ENCODE results near the gene SYTL3.

- TF ChIP-seq CTCF (IDR thresholded peaks at IDR 0.05) = no peak
- no peak for TF ChIP-seq EZH2 (IDR thresholded peaks at IDR 0.05; ENCODE audit: borderline replicate concordance, insufficient read depth, low read depth, low read length, poor library complexity, severe bottlenecking)
Measured at GRCh38 chr6:158798311-158798710, 148.5 kb downstream of the SYTL3 start.

Data from B cell (primary cell).